Heart left ventricle (tissue), 13 donors: Measurements from ENCODE around the gene CSTPP1.
A peak's percentile ranks its signal among the peaks of the same experiment; 100 is the strongest.

Experiments used
- POLR2A ChIP-seq, 2 donors: fragments of 450-650 bp; IDR thresholded peaks; one replicate each; pipeline ENCODE4 v1.6.1; 2017; ENCODE audit warnings: antibody characterized with exemption in 2 of 2, mild to moderate bottlenecking in 2 of 2, moderate library complexity in 2 of 2
- TF ChIP-seq, protein P1 (sequence below), 12 donors: fragments of 200-600 bp; sonication (generic) in 4 of 12; IDR thresholded peaks; one replicate each; pipeline versions ENCODE4 v1.5.0 to v1.8.0; 2018 to 2022; ENCODE audit warnings: antibody characterized with exemption in 12 of 12, mild to moderate bottlenecking in 5 of 12
- donor health status: ischemic (EF 13 %, LVEDD 7.1; RV severe dilation, severe dysfunction).
- donor health status: DM: no; HTN: yes; CAD: no.
- donor health status: DM: no; HTN: no; CAD: no.
- donor health status: ischemic (EF 25% LVEDD 6.9; RV normal size, moderate dysfunction).
- donor health status: ischemic (EF 25% LVEDD 5.7; RV mildly dilated, moderate dysfunction).
- donor health status: ischemic (EF 35%, LVEDD 5.7; RV mildly dilated, moderate dysfunction).
- donor health status: nonischemic (EF 11% LVEDD 7.7; RV severe dilation, severe dysfunction).
- donor health status: DM: yes; HTN: yes; CAD: no.
- donor health status: PGD.
- donor health status: ischemic (EF 29% LVEDD 5.4; RV normal size, mild dysfunction).
- donor health status: nonischemic (EF 23%, LVEDD 6.1; RV moderate dilation, normal function).

DNA sequence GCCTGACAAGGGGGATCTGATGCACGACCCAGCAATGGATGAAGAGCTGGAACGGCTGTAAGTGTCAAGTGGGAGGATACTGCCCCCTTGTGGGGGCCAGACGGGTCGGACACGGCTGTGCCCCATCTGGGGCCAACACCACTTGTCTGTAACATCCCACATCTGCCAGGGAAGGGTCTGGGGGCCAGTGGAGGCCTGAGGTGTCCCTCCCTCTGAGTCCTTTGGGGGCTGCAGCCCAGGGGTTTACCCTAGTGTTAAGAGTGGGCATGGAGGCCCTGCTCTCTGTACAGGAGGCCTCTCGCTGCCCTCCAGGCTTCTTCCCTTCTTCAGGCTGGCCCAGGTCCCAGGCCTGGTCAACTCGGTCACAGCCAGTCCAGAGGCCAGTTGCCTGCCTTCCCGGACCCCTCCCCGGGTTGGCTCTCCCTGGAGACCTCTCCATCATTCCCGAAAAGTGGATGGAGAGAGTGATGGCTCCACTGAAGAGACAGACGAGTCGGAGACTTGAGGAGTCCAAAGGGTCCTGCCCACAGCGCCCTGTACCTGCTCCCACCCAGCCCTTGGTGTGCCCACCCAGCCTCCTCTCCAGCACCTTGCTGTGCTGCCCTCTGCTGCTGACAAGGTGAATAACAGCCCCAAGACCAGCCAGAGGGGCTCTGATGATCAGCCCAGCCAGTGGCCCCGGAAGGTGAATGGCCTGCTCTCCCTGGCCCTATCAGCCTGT lies 224.7 kb downstream of the CSTPP1 start:
- TF ChIP-seq, protein P1, sequence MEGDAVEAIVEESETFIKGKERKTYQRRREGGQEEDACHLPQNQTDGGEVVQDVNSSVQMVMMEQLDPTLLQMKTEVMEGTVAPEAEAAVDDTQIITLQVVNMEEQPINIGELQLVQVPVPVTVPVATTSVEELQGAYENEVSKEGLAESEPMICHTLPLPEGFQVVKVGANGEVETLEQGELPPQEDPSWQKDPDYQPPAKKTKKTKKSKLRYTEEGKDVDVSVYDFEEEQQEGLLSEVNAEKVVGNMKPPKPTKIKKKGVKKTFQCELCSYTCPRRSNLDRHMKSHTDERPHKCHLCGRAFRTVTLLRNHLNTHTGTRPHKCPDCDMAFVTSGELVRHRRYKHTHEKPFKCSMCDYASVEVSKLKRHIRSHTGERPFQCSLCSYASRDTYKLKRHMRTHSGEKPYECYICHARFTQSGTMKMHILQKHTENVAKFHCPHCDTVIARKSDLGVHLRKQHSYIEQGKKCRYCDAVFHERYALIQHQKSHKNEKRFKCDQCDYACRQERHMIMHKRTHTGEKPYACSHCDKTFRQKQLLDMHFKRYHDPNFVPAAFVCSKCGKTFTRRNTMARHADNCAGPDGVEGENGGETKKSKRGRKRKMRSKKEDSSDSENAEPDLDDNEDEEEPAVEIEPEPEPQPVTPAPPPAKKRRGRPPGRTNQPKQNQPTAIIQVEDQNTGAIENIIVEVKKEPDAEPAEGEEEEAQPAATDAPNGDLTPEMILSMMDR (IDR thresholded peaks at IDR 0.05): peak; percentile 48 to 68 (median 56)
- no peak for TF ChIP-seq POLR2A (IDR thresholded peaks at IDR 0.05)
